Measurements from ENCODE around the gene DYTN.

Gene DYTN

DNA sequence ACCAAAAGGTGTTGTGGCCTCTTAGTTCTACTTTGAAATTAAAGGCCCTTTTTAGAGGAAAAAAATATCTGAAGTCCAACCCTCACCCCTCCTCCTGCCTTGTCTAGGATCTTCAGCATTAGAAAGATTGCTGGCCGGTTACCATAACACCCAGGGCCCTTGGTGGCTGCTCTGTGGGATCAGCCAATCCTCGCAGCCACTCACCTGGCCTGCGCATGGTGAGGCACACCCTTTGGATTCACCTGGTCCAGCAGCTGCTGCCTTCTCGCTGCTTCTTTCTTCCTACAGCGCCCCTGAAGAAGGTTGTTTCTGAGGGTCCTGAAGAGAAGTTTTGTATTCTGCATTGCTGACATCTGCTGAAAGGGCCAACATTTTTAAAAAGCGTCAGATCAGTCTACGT is 25.2 kb downstream of the DYTN start:
- Histone ChIP-seq H3K79me2 (ENCODE audit: insufficient read depth, low read length) (no peaks in the 10 kb centered on the region), H3K27me3 (ENCODE audit: insufficient read depth, low read length, poor library complexity, severe bottlenecking) (no peaks in the 10 kb centered on the region), H3F3A (ENCODE audit: low read depth) (no peaks in the 10 kb centered on the region), H3K9me2 (replicated peaks; ENCODE audit: low read depth, low read length) (no peaks in the 10 kb centered on the region), H3K9ac (ENCODE audit: low read depth, low read length, poor library complexity, severe bottlenecking) (no peak overlapping the region), H3K9me3 (ENCODE audit: insufficient read depth, low read depth, low read length) (no peaks in the 10 kb centered on the region), H4K20me1 (ENCODE audit: insufficient read depth, low read length, poor library complexity, severe bottlenecking) (no peaks in the 10 kb centered on the region), H3K36me3 (ENCODE audit: insufficient read depth, low read length) (no peaks in the 10 kb centered on the region), H2AFZ (ENCODE audit: low read length) (no peak overlapping the region), H3K4me2 (ENCODE audit: low read depth, low read length, poor library complexity, severe bottlenecking) (no peak overlapping the region), H3K4me3 (ENCODE audit: low read length, poor library complexity, severe bottlenecking) (no peak overlapping the region), H3K4me1 (ENCODE audit: insufficient read depth, low read length, poor library complexity, severe bottlenecking) (no peaks in the 10 kb centered on the region)
- TF ChIP-seq, protein P1, sequence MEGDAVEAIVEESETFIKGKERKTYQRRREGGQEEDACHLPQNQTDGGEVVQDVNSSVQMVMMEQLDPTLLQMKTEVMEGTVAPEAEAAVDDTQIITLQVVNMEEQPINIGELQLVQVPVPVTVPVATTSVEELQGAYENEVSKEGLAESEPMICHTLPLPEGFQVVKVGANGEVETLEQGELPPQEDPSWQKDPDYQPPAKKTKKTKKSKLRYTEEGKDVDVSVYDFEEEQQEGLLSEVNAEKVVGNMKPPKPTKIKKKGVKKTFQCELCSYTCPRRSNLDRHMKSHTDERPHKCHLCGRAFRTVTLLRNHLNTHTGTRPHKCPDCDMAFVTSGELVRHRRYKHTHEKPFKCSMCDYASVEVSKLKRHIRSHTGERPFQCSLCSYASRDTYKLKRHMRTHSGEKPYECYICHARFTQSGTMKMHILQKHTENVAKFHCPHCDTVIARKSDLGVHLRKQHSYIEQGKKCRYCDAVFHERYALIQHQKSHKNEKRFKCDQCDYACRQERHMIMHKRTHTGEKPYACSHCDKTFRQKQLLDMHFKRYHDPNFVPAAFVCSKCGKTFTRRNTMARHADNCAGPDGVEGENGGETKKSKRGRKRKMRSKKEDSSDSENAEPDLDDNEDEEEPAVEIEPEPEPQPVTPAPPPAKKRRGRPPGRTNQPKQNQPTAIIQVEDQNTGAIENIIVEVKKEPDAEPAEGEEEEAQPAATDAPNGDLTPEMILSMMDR (conservative IDR thresholded peaks at IDR 0.05; ENCODE audit: low read length) = no peak
- no peak for TF ChIP-seq EZH2phosphoT487 (IDR thresholded peaks at IDR 0.05; ENCODE audit: borderline replicate concordance)

DNA sequence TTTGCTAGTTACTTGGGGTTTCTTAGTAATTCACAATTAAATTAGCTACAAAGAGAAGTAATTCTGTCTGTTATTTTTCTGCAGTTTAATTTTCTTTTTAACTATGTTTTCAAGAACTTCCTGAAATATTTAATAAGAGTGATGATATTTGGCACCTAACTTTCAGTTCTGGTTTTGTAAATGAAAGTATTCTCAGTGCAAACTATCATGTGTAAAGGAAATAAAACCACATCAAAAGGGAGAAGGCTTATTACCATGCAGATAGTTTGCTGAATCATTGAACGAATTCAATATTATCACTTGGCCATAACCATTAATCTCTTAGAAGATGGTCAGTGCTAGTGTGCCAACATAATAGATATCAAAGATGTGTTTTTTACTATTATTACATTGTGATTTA is 29.2 kb downstream of the DYTN start:
- Histone ChIP-seq H3K36me3 (ENCODE audit: insufficient read depth, low read length) (no peaks in the 10 kb centered on the region), H3K4me2 (ENCODE audit: low read depth, low read length, poor library complexity, severe bottlenecking) (no peak overlapping the region), H3K9me3 (ENCODE audit: insufficient read depth, low read depth, low read length) (no peaks in the 10 kb centered on the region), H3K4me3 (ENCODE audit: low read length, poor library complexity, severe bottlenecking) (no peak overlapping the region), H3K4me1 (ENCODE audit: insufficient read depth, low read length, poor library complexity, severe bottlenecking) (no peaks in the 10 kb centered on the region), H3K9me2 (replicated peaks; ENCODE audit: low read depth, low read length) (no peaks in the 10 kb centered on the region), H3F3A (ENCODE audit: low read depth) (no peaks in the 10 kb centered on the region), H2AFZ (ENCODE audit: low read length) (no peak overlapping the region), H3K9ac (ENCODE audit: low read depth, low read length, poor library complexity, severe bottlenecking) (no peak overlapping the region), H3K27me3 (ENCODE audit: insufficient read depth, low read length, poor library complexity, severe bottlenecking) (no peaks in the 10 kb centered on the region), H3K79me2 (ENCODE audit: insufficient read depth, low read length) (no peaks in the 10 kb centered on the region), H4K20me1 (ENCODE audit: insufficient read depth, low read length, poor library complexity, severe bottlenecking) (no peaks in the 10 kb centered on the region)
- TF ChIP-seq EZH2phosphoT487 (IDR thresholded peaks at IDR 0.05; ENCODE audit: borderline replicate concordance) = no peak
- TF ChIP-seq, protein P1 (conservative IDR thresholded peaks at IDR 0.05; ENCODE audit: low read length) = no peak

DNA sequence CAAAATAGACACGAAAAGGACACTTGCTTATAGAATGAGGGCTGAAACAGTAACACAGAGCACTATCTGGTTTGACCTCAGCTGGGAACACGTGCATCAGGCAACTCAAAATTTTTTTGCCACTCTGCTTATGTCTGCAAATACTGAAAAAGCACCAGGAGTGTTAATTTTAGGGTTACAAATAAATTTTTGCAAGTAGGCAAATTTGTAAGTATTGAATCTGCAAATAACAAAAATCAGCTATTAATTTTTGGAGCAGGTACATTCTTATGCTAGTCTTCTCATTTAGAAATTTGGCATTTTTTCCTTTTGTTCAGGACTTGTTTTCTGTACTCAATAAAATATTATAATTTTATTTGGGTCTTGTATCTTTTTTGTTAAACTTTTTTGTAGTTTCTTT is 29.7 kb downstream of the DYTN start:
- Histone ChIP-seq H2AFZ (ENCODE audit: low read length) (no peak overlapping the region), H3K4me1 (ENCODE audit: insufficient read depth, low read length, poor library complexity, severe bottlenecking) (no peaks in the 10 kb centered on the region), H4K20me1 (ENCODE audit: insufficient read depth, low read length, poor library complexity, severe bottlenecking) (no peaks in the 10 kb centered on the region), H3K36me3 (ENCODE audit: insufficient read depth, low read length) (no peaks in the 10 kb centered on the region), H3K4me2 (ENCODE audit: low read depth, low read length, poor library complexity, severe bottlenecking) (no peak overlapping the region), H3K9ac (ENCODE audit: low read depth, low read length, poor library complexity, severe bottlenecking) (no peak overlapping the region), H3K9me2 (replicated peaks; ENCODE audit: low read depth, low read length) (no peaks in the 10 kb centered on the region), H3F3A (ENCODE audit: low read depth) (no peaks in the 10 kb centered on the region), H3K9me3 (ENCODE audit: insufficient read depth, low read depth, low read length) (no peaks in the 10 kb centered on the region), H3K79me2 (ENCODE audit: insufficient read depth, low read length) (no peaks in the 10 kb centered on the region), H3K27me3 (ENCODE audit: insufficient read depth, low read length, poor library complexity, severe bottlenecking) (no peaks in the 10 kb centered on the region), H3K4me3 (ENCODE audit: low read length, poor library complexity, severe bottlenecking) (no peak overlapping the region)
- TF ChIP-seq EZH2phosphoT487 (IDR thresholded peaks at IDR 0.05; ENCODE audit: borderline replicate concordance) = no peak
- TF ChIP-seq, protein P1 (conservative IDR thresholded peaks at IDR 0.05; ENCODE audit: low read length) = no peak

All from Loucy (cell line).